Activated naive CD4-positive, alpha-beta T cell treated with anti-CD3 and anti-CD28 coated beads, Interleukin-2, amount 50 U/mL, for 16 hours (primary cell): ENCODE results near the gene TOP3B.
"Not testable (repeated sequence)": the region's sequence is repeated elsewhere in the genome, so short reads cannot be mapped to it uniquely, and the experiment has no call there.

Experiments
- DNase-seq: peaks from one replicate; pipeline ENCODE4 v3.0.0-alpha.2; 2020

Gene TOP3B

DNA sequence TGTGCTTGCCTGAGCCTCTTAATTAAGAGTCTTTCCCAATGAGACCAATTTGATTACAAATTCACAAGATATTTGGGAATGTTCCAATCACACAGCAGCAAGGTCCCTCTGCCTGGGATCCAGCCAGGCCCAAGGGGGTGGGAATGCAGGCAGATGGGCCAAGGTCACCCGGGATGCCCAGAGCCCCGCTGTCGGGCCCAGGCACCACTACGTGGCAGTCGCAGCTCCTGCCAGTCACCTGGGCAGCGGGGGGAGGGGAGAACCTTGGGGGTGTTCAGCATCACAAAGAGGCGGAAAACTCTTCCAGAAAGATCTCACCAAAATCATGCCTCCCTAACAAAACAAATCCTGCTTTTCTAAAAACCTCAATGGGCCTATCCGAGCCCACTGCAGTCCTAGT, 60.9 kb downstream of the TOP3B start:
- no peak for DNase-seq

DNA sequence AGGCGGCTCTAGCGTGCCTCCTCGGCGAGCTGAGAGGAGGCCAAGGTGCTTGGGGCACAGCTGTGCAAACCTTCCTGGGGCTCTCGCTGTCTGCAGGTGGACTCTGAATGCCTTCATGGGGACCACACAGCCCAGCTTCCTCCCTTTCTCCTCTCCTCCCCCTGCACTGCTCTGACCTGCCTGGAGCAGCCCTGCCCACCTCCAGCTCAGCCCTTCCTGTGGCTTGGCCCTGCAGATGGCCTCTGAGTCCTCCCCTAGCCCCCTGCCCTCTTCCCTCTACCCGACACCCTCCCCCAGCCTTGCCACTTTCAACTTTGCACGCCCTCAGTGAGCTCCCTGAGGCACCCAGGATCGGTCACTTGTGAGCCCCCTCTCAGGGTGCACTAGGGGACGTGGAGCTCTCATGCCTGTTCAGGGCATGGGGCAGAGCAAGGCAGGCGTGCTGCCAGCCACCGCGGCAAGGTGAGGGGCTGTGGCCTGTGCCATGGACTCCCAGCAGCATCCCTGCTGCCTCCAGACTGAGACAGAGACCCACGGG, 61.3 kb downstream of the TOP3B start:
- DNase-seq, result no peak

DNA sequence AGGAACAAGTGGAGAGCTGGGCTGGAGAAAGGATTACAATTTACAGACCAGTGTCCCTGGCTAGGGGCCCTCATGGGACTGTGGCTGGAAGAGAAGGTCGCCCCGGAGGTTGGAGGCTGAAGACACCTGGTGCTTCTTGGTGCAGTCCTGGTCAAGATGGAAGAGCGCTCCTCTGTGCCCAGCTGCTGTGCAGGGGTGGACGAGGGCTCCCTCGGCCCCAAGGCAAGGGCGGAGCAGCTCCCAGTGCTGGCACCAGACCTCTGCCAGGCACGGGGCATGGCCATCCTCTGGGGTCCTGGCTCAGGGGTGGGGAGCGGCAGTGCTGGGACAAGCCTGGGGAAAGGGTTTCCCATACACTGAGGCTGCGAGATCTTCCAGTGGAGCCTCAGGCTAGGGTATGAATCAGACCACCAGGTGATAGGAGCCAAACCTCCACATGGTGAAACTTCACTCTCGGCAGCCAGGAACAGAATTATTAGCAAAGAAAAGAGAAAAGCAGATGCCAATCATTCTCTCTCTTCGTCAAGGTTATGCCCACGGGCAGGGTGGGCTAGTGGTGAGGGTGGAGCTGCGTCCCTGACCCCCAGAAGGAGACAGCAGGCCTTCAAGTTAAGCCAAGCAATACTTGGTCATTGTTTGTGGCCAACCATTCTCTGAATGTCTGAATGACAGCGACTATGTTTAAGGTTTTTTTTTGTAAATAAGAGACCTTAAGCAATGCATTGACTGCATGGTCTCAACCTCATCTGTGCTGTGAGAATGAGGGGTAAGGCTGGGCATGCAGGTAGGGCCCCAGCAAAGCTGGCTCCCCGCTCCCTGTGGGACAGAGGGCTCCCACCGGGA, 62.0 kb downstream of the TOP3B start:
- no peak for DNase-seq

DNA sequence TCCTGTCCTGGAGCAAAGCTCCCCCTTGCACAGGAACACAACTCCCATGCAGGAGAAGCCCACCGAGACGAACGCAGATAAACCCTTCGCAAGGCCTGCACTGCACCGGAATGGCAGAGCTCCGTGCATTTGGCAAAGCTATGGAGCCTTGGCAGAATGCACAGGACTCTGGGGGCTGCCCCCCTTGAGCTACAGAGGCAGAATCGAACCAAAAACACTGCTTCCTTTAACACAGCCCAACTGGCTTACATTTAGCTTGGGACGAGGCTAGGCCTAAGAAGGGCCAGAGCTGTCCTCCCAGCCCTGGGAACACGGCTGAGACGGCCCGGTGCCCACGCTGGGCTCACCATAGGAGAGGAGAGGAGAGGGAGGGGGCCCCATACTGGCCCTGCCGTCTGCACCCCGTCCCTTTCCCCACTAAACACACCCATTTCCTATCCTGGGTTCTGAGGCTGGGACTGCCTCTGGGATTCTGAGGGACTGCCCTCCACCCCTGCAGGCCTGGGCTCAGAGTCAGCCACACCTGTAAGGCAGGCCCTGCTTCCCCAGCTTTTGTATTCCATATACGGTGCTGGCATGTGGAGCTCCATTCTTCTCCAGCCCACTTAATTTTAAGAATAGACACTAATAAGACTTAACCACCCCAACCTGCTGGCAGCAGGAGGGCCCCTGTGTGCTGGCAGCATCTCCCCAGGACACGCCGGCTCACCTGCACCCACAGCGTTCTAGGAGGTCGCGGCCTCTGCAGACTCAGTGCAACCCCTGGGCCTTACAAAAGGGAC, 62.9 kb downstream of the TOP3B start:
- DNase-seq, result no peak

DNA sequence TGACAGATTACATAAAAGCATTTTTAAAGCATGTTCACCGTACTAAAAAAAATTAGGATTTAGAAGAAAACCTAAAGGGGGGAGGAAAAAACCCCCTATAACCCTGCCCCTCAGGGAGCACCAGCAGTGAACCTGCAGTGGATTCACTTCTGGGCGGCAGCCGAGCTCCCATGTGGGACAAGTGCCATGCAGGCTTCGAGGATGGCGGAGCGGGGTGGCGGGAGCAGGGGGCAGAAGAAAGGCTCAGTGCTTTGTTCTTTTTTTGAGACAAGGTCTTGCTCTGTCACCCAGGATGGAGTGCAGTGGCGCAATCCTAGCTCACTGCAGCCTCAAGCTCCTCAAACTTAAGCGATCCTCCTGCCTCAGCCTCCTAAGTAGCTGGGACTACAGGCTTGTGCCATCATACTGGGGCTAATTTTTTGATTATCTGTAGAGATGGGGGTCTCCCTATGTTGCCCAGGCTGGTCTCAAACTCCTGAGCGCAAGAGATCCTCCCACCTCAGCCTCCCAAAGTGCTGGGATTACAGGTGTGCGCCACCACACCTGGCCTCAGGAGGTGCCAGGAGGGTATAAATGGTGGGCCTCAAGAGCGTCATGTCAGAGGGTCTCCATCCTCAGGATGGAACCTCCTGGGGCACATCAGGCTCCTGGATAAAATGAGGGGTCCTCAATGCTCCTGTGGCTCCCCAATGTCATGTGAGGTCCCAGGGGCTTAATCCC, 64.0 kb downstream of the TOP3B start:
- DNase-seq, result no peak

DNA sequence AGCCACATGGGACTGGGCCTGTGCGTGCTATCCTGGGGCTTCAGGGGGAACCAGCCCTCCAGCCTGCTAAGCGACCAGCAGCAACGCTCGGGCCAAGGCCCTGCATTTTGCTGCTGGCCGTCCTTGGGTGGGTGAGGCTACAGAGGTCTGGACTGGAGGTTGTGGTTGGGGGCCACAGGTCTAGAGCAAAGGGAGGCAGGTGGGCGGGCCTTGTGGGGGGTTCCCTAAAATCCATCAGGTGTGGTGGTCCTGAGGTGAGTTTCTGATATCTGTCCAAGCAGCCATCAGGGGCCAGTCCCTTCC, 64.7 kb downstream of the TOP3B start:
- DNase-seq, result no peak

DNA sequence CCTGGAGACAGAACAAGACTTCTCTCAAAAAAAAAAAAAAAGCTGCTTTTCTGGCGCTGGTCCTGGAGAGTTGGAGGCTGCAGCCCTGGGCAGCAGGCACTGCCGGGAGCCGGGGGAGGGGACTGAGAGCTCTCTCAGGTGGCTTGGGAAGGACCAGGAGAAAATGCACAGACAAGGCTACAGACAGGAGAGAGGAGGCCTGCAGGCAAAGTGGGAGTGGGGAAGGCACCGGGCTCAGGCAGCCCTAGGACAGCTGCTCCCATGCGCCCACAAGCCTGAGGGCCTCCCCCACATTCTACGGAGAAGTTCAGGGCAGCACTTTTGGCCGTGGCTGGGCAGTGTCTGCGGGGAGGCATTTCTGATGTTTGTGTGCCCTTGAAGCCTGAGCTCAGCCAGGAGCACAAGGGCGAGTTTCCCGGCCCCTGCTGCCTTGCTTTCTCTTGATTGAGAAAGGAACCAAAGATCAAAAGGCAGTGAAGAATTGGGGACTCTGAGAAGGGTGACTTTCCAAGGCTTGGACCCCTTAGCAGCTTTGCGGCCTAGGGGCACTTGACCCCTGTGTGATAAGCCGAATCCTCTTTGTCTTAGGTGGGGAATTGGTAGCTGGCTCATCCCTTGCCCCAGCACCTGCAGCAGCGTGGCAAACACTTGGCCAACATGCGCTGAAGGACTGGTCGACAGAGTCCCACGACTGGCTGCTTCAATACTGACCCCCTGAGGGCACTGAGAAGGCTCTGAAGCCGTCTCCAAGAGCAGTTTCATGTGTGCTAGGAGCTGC, 65.2 kb downstream of the TOP3B start:
- DNase-seq, result no peak

DNA sequence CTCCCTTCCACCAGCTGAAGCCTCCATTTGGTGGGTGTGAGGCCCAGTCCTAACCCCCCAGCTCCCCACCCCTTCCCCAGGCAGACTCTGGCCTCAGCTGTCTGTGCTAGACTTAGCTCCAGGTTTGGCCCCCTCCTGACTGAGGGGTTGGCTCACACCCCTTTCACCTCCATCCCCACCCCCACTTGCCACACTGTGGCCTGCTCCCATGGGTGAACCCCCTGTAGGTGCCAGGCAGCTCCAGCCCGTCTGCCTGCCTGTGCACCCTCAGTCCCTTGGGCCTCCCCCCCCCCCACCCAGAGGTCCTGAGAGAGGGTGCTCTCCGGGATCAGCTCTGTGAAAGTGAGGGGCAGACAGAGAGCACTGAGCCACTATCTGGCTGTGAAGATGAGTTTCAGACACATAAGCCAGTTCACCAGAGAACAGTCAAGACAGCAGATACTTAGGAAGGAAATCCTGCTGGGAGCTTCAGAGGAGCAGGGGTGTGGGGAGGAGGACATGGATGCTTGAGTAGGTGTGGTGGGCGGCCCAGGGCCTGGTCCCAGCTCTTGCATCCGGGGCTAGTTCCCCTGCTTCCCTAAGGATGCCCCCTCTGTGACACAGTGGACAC, 66.2 kb downstream of the TOP3B start:
- no peak for DNase-seq

DNA sequence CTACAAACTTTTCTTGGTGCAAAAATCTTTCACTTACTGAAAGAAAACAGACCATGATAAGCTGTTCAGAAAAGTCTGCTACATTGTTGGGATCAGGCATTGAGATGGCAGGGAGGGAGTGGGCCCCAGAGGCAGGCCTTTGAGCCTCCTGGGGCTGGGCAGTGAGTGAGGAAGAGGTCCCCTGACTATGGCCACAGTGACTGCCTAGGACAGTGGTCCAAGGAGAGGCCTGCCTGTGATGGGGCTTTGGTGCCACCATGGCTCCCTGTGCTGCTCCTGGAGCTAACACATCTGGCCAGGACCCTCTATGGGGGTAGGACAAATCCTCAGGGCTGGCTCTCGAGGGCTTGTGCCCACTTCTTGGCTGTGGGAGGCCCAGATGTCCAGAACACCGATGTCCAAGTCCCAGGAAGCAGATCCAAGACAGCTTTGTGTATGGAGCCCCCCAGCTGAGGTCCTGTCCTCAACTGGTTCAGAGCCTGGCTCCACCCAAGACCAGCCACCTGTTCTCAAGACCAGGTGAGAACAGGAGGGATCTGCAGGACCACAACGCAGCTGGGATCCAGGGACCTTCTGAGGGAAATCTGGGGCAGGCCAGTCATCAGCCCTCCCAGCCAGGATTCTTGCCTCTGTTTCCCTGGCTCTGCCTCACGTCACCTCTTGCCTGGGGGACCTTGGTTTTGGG, 66.8 kb downstream of the TOP3B start:
- no peak for DNase-seq

DNA sequence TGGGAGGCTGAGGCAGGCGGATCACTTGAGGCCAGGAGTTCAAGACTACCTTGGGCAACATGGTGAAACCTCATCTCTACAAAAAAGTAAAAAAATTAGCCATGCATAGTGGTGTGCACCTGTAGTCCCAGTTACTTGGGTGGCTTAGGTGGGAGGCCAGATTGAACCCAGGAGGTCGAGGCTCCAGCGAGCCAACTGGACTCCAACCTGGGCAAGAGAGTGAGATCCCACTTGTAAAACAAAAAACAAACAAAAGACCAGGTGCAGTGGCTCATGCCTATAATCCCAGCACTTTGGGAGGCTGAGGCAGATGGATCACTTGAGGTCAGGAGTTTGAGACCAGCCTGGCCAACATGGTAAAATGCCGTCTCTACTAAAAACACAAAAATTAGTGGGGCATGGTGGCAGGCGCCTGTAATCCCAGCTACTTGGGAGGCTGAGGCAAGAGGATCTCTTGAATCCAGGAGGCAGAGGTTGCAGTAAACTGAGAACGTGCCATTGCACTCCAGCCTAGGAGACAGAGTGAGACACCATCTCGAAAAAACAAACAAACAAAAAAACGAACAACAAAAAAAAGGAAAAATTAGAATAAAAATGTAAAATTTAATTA, 68.4 kb downstream of the TOP3B start:
- DNase-seq, result not testable (repeated sequence)

DNA sequence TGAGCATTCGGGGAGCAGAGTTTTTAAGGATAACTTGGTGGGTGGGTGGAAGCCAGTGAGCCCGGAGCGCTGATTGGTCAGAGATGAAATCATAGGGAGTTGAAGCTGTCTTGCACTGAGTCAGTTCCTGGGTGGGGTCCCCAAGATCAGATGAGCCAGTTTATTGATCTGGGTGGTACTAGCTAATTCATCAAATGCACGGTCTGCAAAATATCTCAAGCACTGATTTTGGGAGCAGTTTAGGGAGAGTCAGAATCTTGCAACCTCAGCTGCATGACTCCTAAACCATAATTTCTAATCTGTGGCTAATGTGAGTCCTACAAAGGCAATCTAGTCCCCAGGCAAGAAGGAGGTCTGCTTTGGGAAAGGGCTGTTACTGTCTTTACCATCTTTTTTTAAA, 72.2 kb downstream of the TOP3B start:
- DNase-seq, result not testable (repeated sequence)

DNA sequence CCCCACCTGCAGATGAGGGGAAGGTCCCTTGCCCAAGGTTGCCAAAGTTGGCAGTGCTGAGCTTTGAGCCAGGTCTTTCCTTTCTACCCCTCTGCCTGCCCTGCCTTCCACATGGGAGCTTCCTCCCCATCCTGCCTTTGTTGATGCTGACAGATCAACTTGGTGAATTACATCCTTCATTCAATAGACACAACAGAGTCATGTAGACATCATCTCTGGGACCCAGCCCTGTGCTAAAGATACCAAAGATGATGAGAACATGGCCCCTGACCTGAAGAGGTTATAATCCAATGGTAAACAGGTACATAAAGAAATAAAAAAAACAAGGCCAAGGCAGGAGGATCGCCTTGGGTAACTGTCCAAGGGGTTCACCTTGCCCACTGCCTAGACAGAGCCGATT, 72.7 kb downstream of the TOP3B start:
- no peak for DNase-seq

DNA sequence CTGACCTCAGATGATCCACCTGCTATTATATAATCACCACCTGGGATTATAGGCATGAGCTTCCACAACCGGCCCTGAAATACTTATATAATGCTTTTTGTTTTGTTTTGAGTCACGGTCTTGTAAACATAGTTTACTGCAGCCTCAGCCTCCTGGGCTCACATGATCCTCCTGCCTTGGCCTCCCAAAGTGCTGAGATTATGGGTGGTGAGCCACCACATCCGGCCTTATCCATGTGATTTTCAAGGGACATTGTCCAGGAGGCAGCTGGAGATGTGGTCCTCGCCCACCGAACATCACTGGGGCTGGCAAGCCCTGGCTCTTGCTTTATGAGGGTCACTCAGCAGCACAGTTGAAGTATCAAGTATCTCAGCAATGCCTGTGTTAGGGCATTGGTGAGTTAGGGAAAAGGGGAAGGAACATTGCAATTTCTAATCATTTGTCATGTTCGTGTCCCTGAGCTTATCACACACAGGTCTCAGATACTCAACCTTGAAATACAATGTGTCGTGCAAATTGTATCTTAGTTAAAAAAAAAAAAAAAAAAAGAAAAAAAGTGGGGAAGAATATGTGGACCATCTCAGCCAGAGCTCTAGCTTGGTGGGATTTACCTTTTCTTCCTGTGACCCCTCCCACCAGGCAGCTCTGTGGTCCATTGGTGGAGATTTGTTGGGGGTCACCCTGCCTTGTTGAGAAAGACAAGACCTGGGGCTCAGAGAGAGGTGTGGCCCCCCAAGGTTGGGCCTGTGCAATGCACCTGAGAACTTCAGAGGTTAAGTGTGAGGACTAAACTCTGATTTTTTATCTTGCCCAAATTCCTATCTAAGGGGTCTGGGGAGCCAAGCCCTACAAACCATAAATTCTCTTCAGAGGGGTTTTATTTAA, 74.7 kb downstream of the TOP3B start:
- DNase-seq, result no peak
